ENCODE results near the gene ZNF740.

- TF ChIP-seq, protein P1, sequence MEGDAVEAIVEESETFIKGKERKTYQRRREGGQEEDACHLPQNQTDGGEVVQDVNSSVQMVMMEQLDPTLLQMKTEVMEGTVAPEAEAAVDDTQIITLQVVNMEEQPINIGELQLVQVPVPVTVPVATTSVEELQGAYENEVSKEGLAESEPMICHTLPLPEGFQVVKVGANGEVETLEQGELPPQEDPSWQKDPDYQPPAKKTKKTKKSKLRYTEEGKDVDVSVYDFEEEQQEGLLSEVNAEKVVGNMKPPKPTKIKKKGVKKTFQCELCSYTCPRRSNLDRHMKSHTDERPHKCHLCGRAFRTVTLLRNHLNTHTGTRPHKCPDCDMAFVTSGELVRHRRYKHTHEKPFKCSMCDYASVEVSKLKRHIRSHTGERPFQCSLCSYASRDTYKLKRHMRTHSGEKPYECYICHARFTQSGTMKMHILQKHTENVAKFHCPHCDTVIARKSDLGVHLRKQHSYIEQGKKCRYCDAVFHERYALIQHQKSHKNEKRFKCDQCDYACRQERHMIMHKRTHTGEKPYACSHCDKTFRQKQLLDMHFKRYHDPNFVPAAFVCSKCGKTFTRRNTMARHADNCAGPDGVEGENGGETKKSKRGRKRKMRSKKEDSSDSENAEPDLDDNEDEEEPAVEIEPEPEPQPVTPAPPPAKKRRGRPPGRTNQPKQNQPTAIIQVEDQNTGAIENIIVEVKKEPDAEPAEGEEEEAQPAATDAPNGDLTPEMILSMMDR (IDR thresholded peaks at IDR 0.05): no peak
- no peak for TF ChIP-seq POLR2A (IDR thresholded peaks at IDR 0.05)
Observed at GRCh38 chr12:53205747-53206419, 25.4 kb downstream of the ZNF740 start.
